Smooth muscle cell (in vitro differentiated cells): ENCODE measurements around the gene HPD. TPM values are rescaled to one million over a fixed set of nuclear protein-coding genes. Genes with fewer than 3 reads are reported as not detected.
"Not testable (repeated sequence)": the region's sequence is repeated elsewhere in the genome, so short reads cannot be mapped to it uniquely, and the experiment has no call there.

Experiments used
- DNase-seq: peaks from one replicate; lab custom pipeline; 2025; ENCODE audit not compliant: unreplicated experiment; lab: John Stamatoyannopoulos, UW
- H2AFZ ChIP-seq: fragments of 200-600 bp; sonication (generic); 2 replicates; pipeline ENCODE4 v1.6.0; 2016; ENCODE audit warnings: antibody characterized with exemption, low read depth, mild to moderate bottlenecking
- H3F3A ChIP-seq: fragments of 200-600 bp; sonication (generic); 2 replicates; pipeline ENCODE4 v1.6.0; 2017; ENCODE audit warnings: antibody characterized with exemption, low read depth
- H3K27ac ChIP-seq: fragments of 200-600 bp; sonication (generic); 2 replicates; pipeline ENCODE4 v1.5.1; 2016; ENCODE audit warnings: low read depth, mild to moderate bottlenecking
- H3K27me3 ChIP-seq: fragments of 200-600 bp; sonication (generic); 2 replicates; pipeline ENCODE4 v1.6.1; 2016; ENCODE audit warnings: low read depth, mild to moderate bottlenecking
- H3K36me3 ChIP-seq: fragments of 200-600 bp; sonication (generic); 2 replicates; pipeline ENCODE4 v1.5.1; 2016; ENCODE audit warnings: low read depth
- H3K4me1 ChIP-seq: fragments of 200-600 bp; sonication (generic); 2 replicates; pipeline ENCODE4 v1.5.1; 2016; ENCODE audit warnings: low read depth
- H3K4me2 ChIP-seq: fragments of 200-600 bp; sonication (generic); 2 replicates; pipeline ENCODE4 v1.6.0; 2016; ENCODE audit warnings: mild to moderate bottlenecking
- H3K4me3 ChIP-seq: fragments of 200-600 bp; sonication (generic); 2 replicates; pipeline ENCODE4 v1.5.1; 2016; ENCODE audit warnings: mild to moderate bottlenecking
- H3K79me2 ChIP-seq: fragments of 200-600 bp; sonication (generic); 2 replicates; pipeline ENCODE4 v1.6.0; 2016; ENCODE audit warnings: low read depth, mild to moderate bottlenecking
- H3K9ac ChIP-seq: fragments of 200-600 bp; sonication (generic); 2 replicates; pipeline ENCODE4 v1.6.0; 2016; ENCODE audit warnings: low read depth
- H3K9me3 ChIP-seq: fragments of 200-600 bp; sonication (generic); replicated peaks from 2 replicates; pipeline ENCODE4 v1.5.1; 2016; ENCODE audit warnings: low read depth
- H4K20me1 ChIP-seq: fragments of 200-600 bp; sonication (generic); 2 replicates; pipeline ENCODE4 v1.6.0; 2016; ENCODE audit warnings: low read depth
- WGBS: methylation state at CpG from one replicate; pipeline ENCODE4 v1.1.7; 2016; ENCODE audit warnings: low lambda C conversion rate; 5-methylcytosine and 5-hydroxymethylcytosine counted together
- polyA plus RNA-seq: library from polyadenylated mRNA; unstranded; fragments of >200 nt; fragmentation: Nextera tagmentation; extraction: Ambion mirVana; gene quantifications from 2 replicates; pipeline ENCODE4 v1.2.1, GENCODE V29; 2016
- total RNA-seq: library from RNA; depleted of rRNA; stranded (reverse); fragments of >200 nt; gene quantifications from 2 replicates; pipeline ENCODE4 v1.2.3, GENCODE V29; 2014
- TF ChIP-seq, protein P1 (sequence below): fragments of 200-600 bp; sonication (generic); IDR thresholded peaks from 2 replicates; pipeline ENCODE4 v1.5.1; 2017; ENCODE audit warnings: borderline replicate concordance, mild to moderate bottlenecking, antibody characterized with exemption; ENCODE audit not compliant: insufficient read depth, poor library complexity, severe bottlenecking

Gene HPD
- total and polyA plus RNA-seq, 2 experiments from 2014 or later = not detected

DNA sequence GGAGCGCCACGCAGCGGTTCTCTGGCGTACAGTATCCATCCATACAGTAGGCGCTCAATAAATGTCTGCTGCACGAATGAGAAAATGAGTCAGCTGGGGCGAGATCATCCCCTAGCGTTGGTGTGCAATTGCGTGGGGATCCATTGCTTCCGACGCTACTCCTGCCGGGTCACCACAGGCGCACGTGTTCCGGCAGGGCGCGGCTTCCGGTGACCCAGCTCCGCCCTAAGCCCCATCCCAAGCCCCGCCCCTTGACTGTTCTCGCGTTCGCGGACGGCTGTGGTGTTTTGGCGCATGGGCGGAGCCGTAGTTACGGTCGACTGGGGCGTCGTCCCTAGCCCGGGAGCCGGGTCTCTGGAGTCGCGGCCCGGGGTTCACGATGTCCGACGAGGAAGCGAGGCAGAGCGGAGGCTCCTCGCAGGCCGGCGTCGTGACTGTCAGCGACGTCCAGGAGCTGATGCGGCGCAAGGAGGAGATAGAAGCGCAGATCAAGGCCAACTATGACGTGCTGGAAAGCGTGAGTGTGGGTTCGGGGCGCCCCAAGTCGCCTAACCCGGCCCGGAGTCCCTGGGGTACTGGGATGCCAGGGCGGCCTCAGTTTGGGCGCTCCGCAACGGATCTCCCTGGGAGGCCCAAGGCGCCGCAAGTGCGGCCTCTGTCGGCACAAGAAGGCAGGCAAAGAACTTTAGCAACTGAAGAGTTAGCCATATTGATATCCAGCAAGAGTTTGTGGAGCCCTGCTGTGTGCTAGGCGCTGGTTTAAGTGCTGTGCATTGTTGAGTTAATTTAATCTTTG is 30.0 kb upstream of the HPD start, which contains the start of gene PSMD9:
Gene PSMD9, plus strand, starts transcription at position 313 of the 796 bp plus-strand sequence. Its CDS starts 67 bp downstream, at position 380.
- H3K4me3 ChIP-seq = peak within 1 kb of the TSS; percentile 80
- H2AFZ ChIP-seq = peak within 1 kb of the TSS; percentile 83
- peaks cover 22% of the 10 kb centered on the region for H4K20me1 ChIP-seq
- H3K9ac ChIP-seq = peak within 1 kb of the TSS; percentile 88
- H3K4me2 ChIP-seq = peak within 1 kb of the TSS; percentile 89
- peak; percentile 91 for DNase-seq
- peaks cover 40% of the 10 kb centered on the region for H3K79me2 ChIP-seq
- 2% methylated on average over 67 of the region's 67 CpGs for WGBS
- H3K36me3 ChIP-seq = no peaks in the 10 kb centered on the region
- H3K4me1 ChIP-seq = peaks cover 8% of the 10 kb centered on the region
- H3K27me3 ChIP-seq = no peaks in the 10 kb centered on the region
- no peaks in the 10 kb centered on the region for H3K9me3 ChIP-seq
- peak within 1 kb of the TSS; percentile 88 for H3K27ac ChIP-seq
- H3F3A ChIP-seq = peaks cover 4% of the 10 kb centered on the region
- TF ChIP-seq, protein P1, sequence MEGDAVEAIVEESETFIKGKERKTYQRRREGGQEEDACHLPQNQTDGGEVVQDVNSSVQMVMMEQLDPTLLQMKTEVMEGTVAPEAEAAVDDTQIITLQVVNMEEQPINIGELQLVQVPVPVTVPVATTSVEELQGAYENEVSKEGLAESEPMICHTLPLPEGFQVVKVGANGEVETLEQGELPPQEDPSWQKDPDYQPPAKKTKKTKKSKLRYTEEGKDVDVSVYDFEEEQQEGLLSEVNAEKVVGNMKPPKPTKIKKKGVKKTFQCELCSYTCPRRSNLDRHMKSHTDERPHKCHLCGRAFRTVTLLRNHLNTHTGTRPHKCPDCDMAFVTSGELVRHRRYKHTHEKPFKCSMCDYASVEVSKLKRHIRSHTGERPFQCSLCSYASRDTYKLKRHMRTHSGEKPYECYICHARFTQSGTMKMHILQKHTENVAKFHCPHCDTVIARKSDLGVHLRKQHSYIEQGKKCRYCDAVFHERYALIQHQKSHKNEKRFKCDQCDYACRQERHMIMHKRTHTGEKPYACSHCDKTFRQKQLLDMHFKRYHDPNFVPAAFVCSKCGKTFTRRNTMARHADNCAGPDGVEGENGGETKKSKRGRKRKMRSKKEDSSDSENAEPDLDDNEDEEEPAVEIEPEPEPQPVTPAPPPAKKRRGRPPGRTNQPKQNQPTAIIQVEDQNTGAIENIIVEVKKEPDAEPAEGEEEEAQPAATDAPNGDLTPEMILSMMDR = peak; percentile 64

GRCh38 chr12:121888083-121888477 is 29.4 kb upstream of the HPD start:
- Histone ChIP-seq H3K79me2 (peaks cover 34% of the 10 kb centered on the region), H3K9ac (no peak overlapping the region), H4K20me1 (peaks cover 16% of the 10 kb centered on the region), H2AFZ (peak overlapping the region; percentile 3), H3K4me1 (peaks cover 8% of the 10 kb centered on the region), H3K36me3 (no peaks in the 10 kb centered on the region), H3K27ac (peak overlapping the region; percentile 9), H3F3A (peaks cover 4% of the 10 kb centered on the region), H3K4me2 (peak overlapping the region; percentile 41), H3K27me3 (no peaks in the 10 kb centered on the region), H3K4me3 (peak overlapping the region; percentile 80), H3K9me3 (no peaks in the 10 kb centered on the region)
- no peak for DNase-seq
- WGBS = 68% methylated on average over 6 of the region's 6 CpGs
- TF ChIP-seq, protein P1 = no peak

DNA sequence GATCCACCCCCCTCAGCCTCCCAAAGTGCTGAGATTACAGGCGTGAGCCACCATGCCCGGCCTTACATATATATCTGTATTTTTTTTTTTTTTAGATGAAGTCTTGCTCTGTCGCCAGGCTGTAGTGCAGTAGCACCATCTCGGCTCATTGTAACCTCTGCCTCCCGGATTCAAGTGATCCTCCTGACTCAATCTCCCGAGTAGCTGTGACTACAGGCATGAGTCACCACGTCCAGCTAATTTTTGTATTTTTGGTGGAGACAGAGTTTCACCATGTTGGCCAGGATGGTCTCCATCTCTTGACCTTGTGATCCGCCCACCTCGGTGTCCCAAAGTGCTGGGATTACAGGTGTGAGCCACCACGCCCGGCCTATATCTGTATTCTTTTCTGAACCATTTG is 26.5 kb upstream of the HPD start:
- H3F3A ChIP-seq, DNase-seq: not testable (repeated sequence)
- 81% methylated on average over 11 of the region's 11 CpGs for WGBS

DNA sequence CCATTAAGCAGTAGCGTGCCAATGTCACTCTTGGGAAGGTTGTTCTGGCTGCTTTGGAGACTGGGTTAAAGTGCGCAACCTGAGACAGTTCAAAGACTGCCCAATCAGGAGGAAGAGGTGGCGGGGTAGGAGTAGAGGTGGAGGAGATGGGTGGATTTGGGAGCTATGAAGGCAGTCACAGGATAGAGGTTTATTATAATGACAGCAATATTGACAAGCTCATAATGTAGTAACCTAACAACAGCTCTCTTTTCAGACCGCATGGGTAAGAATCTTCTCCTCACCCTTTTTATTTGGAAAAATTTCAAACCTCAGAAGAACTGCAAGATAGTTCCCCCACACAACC is 24.6 kb upstream of the HPD start:
- Histone ChIP-seq H3K9me3 (no peaks in the 10 kb centered on the region), H3K79me2 (no peaks in the 10 kb centered on the region), H3K36me3 (no peaks in the 10 kb centered on the region), H3K9ac (no peak overlapping the region), H3K27me3 (no peaks in the 10 kb centered on the region), H3K4me2 (no peak overlapping the region), H4K20me1 (no peaks in the 10 kb centered on the region), H2AFZ (no peak overlapping the region), H3K4me1 (no peaks in the 10 kb centered on the region), H3K27ac (no peak overlapping the region), H3F3A (peaks cover 4% of the 10 kb centered on the region), H3K4me3 (no peak overlapping the region)
- WGBS = 90% methylated on average over 4 of the region's 4 CpGs
- TF ChIP-seq, protein P1 = no peak
- no peak for DNase-seq

More for the DNA sequence above, 26.5 kb upstream of the HPD start:
- H3K9me3 ChIP-seq, H3K4me3 ChIP-seq, H2AFZ ChIP-seq, H3K27ac ChIP-seq, H3K9ac ChIP-seq, H3K4me1 ChIP-seq, H3K36me3 ChIP-seq, H3K27me3 ChIP-seq, H3K4me2 ChIP-seq: not testable (repeated sequence)
- peaks cover 11% of the 10 kb centered on the region for H4K20me1 ChIP-seq
- peaks cover 12% of the 10 kb centered on the region for H3K79me2 ChIP-seq

- H4K20me1 ChIP-seq, H3K27me3 ChIP-seq, H3K36me3 ChIP-seq, H3K9me3 ChIP-seq, H3K27ac ChIP-seq, H3K4me1 ChIP-seq, DNase-seq, H3K79me2 ChIP-seq, H3K9ac ChIP-seq, H2AFZ ChIP-seq, H3K4me3 ChIP-seq, H3K4me2 ChIP-seq: not testable (repeated sequence)
- peaks cover 13% of the 10 kb centered on the region for H3F3A ChIP-seq
- WGBS = 95% methylated on average over 8 of the region's 8 CpGs
These were observed 17.4 kb upstream of the HPD start for GRCh38 chr12:121876080-121876447.
